HG03469 (cell line): ENCODE measurements around the gene LRRN4CL.
"Not testable (repeated sequence)": the region's sequence is repeated elsewhere in the genome, so short reads cannot be mapped to it uniquely, and the experiment has no call there.

Experiments used
- ATAC-seq: cut with Tn5 transposase; IDR thresholded peaks from one replicate; pipeline ENCODE4 v1.9.1; 2021; ENCODE audit warnings: mild to moderate bottlenecking, moderate library complexity, moderate number of reproducible peaks; ENCODE audit not compliant: unreplicated experiment

The LRRN4CL gene

GRCh38 chr11:62710001-62710345, 20.6 kb upstream of the LRRN4CL start:
- no peak for ATAC-seq

GRCh38 chr11:62709247-62710000, 20.1 kb upstream of the LRRN4CL start:
- peak; percentile 42 for ATAC-seq

- ATAC-seq = no peak
These were observed 19.5 kb upstream of the LRRN4CL start for GRCh38 chr11:62708793-62709192.

GRCh38 chr11:62708392-62708791, 19.1 kb upstream of the LRRN4CL start:
- ATAC-seq = no peak

GRCh38 chr11:62707277-62707861, 18.0 kb upstream of the LRRN4CL start, which contains the start of the genes BSCL2 and GNG3:
Gene BSCL2, minus strand, starts transcription at chr11:62707424. Its CDS starts 229 bp downstream, at chr11:62707195.
Gene GNG3, plus strand, starts transcription at chr11:62707676. Its CDS starts 620 bp downstream, at chr11:62708296.
- ATAC-seq = no peak

- no peak for ATAC-seq
These were observed 17.5 kb upstream of the LRRN4CL start for GRCh38 chr11:62706850-62707247.

GRCh38 chr11:62705880-62706849, 16.8 kb upstream of the LRRN4CL start:
- ATAC-seq = peak; percentile 31

GRCh38 chr11:62705413-62705812, 16.1 kb upstream of the LRRN4CL start:
- no peak for ATAC-seq

- ATAC-seq = not testable (repeated sequence)
These were observed 14.6 kb upstream of the LRRN4CL start for GRCh38 chr11:62703921-62704320.

- no peak for ATAC-seq
These were observed 12.9 kb upstream of the LRRN4CL start for GRCh38 chr11:62702246-62702645.

GRCh38 chr11:62694455-62695167, 5.3 kb upstream of the LRRN4CL start:
- no peak for ATAC-seq

- ATAC-seq = not testable (repeated sequence)
These were observed 4.3 kb upstream of the LRRN4CL start for GRCh38 chr11:62693624-62694023.

- no peak for ATAC-seq
These were observed 839 bp downstream of the LRRN4CL start for GRCh38 chr11:62688491-62688890.

GRCh38 chr11:62687508-62688396, 1.6 kb downstream of the LRRN4CL start:
- no peak for ATAC-seq

- no peak for ATAC-seq
These were observed 6.8 kb downstream of the LRRN4CL start for GRCh38 chr11:62682518-62682917.

GRCh38 chr11:62680825-62681240, 8.5 kb downstream of the LRRN4CL start:
- no peak for ATAC-seq

GRCh38 chr11:62678770-62679696, 10.3 kb downstream of the LRRN4CL start, which contains the start of gene UBXN1:
Gene UBXN1, minus strand, starts transcription at chr11:62679073. Its CDS starts 150 bp downstream, at chr11:62678923.
- ATAC-seq = no peak

GRCh38 chr11:62678433-62678769, 10.9 kb downstream of the LRRN4CL start:
- ATAC-seq = no peak

GRCh38 chr11:62677714-62678113, 11.6 kb downstream of the LRRN4CL start:
- ATAC-seq = no peak
